ENCODE measurements around the gene ZDHHC18.

- TF ChIP-seq, protein P1, sequence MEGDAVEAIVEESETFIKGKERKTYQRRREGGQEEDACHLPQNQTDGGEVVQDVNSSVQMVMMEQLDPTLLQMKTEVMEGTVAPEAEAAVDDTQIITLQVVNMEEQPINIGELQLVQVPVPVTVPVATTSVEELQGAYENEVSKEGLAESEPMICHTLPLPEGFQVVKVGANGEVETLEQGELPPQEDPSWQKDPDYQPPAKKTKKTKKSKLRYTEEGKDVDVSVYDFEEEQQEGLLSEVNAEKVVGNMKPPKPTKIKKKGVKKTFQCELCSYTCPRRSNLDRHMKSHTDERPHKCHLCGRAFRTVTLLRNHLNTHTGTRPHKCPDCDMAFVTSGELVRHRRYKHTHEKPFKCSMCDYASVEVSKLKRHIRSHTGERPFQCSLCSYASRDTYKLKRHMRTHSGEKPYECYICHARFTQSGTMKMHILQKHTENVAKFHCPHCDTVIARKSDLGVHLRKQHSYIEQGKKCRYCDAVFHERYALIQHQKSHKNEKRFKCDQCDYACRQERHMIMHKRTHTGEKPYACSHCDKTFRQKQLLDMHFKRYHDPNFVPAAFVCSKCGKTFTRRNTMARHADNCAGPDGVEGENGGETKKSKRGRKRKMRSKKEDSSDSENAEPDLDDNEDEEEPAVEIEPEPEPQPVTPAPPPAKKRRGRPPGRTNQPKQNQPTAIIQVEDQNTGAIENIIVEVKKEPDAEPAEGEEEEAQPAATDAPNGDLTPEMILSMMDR (IDR thresholded peaks at IDR 0.05; ENCODE audit: insufficient read depth, low read length) = no peak
- TF ChIP-seq, protein P2, sequence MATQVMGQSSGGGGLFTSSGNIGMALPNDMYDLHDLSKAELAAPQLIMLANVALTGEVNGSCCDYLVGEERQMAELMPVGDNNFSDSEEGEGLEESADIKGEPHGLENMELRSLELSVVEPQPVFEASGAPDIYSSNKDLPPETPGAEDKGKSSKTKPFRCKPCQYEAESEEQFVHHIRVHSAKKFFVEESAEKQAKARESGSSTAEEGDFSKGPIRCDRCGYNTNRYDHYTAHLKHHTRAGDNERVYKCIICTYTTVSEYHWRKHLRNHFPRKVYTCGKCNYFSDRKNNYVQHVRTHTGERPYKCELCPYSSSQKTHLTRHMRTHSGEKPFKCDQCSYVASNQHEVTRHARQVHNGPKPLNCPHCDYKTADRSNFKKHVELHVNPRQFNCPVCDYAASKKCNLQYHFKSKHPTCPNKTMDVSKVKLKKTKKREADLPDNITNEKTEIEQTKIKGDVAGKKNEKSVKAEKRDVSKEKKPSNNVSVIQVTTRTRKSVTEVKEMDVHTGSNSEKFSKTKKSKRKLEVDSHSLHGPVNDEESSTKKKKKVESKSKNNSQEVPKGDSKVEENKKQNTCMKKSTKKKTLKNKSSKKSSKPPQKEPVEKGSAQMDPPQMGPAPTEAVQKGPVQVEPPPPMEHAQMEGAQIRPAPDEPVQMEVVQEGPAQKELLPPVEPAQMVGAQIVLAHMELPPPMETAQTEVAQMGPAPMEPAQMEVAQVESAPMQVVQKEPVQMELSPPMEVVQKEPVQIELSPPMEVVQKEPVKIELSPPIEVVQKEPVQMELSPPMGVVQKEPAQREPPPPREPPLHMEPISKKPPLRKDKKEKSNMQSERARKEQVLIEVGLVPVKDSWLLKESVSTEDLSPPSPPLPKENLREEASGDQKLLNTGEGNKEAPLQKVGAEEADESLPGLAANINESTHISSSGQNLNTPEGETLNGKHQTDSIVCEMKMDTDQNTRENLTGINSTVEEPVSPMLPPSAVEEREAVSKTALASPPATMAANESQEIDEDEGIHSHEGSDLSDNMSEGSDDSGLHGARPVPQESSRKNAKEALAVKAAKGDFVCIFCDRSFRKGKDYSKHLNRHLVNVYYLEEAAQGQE (IDR thresholded peaks at IDR 0.05; ENCODE audit: insufficient replicate concordance, low read depth) = no peak
Observed at GRCh38 chr1:26855636-26856035, 29.1 kb downstream of the ZDHHC18 start.

Data from HL-60 (cell line).